ENCODE results near the gene MED1.

DNA sequence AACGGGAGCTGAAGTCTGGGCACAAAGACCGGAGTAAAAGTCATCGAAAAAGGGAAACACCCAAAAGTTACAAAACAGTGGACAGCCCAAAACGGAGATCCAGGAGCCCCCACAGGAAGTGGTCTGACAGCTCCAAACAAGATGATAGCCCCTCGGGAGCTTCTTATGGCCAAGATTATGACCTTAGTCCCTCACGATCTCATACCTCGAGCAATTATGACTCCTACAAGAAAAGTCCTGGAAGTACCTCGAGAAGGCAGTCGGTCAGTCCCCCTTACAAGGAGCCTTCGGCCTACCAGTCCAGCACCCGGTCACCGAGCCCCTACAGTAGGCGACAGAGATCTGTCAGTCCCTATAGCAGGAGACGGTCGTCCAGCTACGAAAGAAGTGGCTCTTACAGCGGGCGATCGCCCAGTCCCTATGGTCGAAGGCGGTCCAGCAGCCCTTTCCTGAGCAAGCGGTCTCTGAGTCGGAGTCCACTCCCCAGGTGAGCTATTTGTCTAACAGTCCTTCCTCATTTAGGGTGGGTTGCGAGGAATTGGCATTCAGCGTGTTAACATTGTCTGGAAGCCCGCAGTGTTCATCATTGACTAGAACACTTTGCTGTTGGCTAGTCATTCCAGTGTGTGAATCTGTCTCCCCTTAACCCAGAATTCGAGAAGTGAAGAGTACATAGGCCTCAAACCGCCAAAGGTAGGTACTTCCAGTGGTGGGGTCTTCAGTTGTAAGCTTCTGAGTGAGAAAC, 11.7 kb upstream of the MED1 start:
- no peak for TF ChIP-seq CTCF (IDR thresholded peaks at IDR 0.05)
- TF ChIP-seq POLR2A (IDR thresholded peaks at IDR 0.05): no peak

Measured in thyroid gland (tissue), 4 donors.